Choroid plexus epithelial cell (primary cell): ENCODE measurements around the gene ZNF133.

ENCODE experiments used
- DNase-seq: peaks from one replicate; pipeline ENCODE4 v3.0.0-alpha.2; 2010; ENCODE audit warnings: low read depth
- H3K4me3 ChIP-seq: 2 replicates; pipeline ENCODE4 v1.5.1; 2011; ENCODE audit warnings: low read depth, mild to moderate bottlenecking, control low read depth, low read length, moderate library complexity
- TF ChIP-seq, protein P1 (sequence below): conservative IDR thresholded peaks from 2 replicates; pipeline ENCODE4 v1.5.1; 2011; ENCODE audit warnings: low read depth, mild to moderate bottlenecking, control low read depth, inconsistent platforms, low read length, moderate library complexity

Gene ZNF133

DNA sequence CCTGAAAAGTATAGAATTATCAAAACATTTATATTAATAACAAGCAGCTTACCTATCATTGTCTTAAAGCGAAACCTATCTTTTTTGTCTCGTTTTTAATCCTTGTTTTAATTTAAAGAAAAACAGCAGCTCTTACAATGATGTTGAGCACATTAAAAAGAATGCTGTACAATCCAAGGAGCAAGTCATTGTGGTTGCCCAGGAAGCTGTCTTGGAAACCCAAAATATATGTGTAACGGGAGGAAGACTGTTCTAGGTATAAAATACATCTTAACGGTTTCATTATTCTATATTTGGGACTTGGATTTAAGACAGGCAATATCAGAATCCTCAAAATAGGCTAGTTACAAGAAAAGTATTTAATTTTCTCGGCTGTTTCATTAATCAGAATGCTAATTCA is 21.7 kb downstream of the ZNF133 start:
- TF ChIP-seq, protein P1, sequence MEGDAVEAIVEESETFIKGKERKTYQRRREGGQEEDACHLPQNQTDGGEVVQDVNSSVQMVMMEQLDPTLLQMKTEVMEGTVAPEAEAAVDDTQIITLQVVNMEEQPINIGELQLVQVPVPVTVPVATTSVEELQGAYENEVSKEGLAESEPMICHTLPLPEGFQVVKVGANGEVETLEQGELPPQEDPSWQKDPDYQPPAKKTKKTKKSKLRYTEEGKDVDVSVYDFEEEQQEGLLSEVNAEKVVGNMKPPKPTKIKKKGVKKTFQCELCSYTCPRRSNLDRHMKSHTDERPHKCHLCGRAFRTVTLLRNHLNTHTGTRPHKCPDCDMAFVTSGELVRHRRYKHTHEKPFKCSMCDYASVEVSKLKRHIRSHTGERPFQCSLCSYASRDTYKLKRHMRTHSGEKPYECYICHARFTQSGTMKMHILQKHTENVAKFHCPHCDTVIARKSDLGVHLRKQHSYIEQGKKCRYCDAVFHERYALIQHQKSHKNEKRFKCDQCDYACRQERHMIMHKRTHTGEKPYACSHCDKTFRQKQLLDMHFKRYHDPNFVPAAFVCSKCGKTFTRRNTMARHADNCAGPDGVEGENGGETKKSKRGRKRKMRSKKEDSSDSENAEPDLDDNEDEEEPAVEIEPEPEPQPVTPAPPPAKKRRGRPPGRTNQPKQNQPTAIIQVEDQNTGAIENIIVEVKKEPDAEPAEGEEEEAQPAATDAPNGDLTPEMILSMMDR = no peak
- DNase-seq = no peak
- no peak overlapping the region for H3K4me3 ChIP-seq

DNA sequence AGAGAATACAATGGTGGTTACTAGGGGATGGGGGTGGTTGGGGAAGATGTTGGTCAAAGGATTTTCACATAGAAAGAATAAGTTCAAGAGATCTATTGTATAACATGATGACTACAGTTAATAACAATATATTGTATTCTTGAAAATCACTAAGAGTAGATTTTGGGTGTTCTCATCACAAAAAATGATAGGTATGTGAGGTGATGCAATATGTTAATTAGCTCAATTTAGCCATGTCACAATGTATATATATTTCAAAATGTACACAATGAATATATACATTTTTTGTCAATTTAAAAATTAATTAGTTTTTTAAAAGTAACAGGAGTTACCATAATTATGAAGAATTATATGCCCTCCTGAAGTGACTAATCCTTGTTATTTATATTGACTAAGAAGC is 22.3 kb downstream of the ZNF133 start:
- TF ChIP-seq, protein P1 = no peak
- no peak overlapping the region for H3K4me3 ChIP-seq
- DNase-seq = no peak

DNA sequence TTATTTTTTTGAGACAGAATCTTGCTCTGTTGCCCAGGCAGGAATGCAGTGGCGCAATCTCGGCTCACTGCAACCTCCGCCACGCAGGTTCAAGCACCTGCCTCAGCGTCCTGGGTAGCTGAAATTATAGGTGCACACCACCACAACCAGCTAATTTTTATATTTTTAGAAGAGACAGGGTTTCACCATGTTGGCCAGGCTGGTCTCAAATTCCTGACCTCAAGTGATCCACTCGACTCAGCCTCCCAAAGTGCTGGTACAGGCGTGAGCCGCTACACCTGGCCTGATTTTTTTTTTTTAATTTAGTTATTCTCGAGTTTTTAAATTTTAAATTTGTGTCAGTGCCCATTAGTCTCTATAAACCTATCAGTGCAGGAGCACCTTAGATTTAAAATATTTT is 24.4 kb downstream of the ZNF133 start:
- DNase-seq = no peak
- no peak overlapping the region for H3K4me3 ChIP-seq
- TF ChIP-seq, protein P1 = no peak

DNA sequence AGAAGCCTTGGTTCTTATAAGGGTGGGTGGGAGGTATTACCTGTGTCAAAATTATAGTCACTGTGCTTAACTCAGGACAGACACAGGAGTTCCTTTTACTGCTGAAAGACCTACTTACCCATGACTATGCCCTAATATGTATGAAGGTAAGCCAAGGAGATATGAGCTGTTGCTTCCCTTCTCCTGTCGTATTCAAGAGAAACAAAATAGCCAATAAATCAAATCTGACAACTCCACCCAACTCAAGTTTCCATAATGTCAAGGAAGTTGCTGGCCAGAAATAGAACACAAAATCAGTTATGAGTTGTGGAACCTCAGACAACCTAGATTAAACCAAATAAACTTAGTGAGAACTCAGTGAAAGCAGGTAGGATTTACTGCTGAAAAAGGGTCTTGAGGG is 25.1 kb downstream of the ZNF133 start:
- DNase-seq = no peak
- no peak overlapping the region for H3K4me3 ChIP-seq
- TF ChIP-seq, protein P1 = no peak

DNA sequence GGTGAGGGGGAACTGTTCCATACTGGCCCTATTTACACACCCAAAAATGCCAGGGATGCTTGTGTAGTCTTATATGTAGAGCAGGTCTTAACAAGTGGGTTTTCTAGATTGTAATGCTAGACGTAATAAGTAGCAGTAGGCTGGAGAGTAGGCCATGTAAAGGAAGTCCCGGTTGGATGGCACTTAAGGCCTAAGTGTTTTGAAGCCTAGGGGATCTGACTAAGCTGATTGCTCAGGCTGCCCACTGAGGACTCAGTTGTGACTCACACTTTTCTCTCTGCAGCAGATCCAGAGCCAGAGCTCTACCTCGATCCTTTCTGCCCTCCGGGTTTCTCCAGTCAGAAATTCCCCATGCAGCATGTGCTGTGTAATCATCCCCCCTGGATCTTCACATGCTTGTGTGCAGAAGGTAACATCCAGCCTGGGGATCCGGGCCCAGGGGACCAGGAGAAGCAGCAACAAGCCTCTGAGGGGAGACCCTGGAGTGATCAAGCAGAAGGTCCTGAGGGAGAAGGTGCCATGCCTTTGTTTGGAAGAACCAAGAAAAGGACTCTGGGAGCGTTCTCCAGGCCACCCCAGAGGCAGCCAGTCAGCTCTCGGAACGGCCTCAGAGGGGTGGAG is 26.6 kb downstream of the ZNF133 start:
- no peak overlapping the region for H3K4me3 ChIP-seq
- TF ChIP-seq, protein P1 = no peak
- peak; percentile 59 for DNase-seq

DNA sequence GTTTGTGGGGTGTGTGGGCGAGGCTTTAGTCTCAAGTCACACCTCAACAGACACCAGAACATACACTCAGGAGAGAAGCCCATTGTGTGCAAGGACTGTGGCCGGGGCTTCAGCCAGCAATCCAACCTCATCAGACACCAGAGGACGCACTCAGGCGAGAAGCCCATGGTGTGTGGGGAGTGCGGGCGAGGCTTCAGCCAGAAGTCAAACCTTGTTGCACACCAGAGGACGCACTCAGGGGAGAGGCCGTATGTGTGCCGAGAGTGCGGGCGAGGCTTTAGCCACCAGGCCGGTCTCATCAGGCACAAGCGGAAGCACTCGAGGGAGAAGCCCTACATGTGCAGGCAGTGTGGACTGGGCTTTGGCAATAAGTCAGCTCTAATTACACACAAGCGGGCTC is 27.8 kb downstream of the ZNF133 start:
- DNase-seq = no peak
- no peak overlapping the region for H3K4me3 ChIP-seq
- TF ChIP-seq, protein P1 = no peak

DNA sequence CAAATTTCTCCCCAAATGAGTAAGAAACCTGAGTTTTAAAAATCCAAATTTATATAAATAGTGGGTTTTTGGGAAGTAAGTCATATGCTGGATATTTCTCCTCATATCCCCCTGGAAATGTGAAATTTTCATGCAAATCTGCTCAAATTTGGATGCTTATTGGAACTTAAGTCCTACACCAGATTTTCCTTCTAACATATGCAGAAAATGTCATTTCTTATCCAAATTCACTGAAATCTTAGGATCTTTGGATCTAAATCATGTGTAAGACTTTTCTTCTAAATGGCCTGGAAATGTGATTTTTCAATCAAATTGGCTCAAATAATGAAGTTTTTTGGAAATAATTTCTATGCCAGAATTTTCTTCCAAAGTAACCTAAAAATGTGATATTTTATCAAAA is 33.0 kb downstream of the ZNF133 start:
- H3K4me3 ChIP-seq = no peak overlapping the region
- TF ChIP-seq, protein P1 = no peak
- DNase-seq = no peak
